ENCODE results near the gene ZFP62.

- TF ChIP-seq EZH2 (IDR thresholded peaks at IDR 0.05) (no peak), POLR2AphosphoS5 (IDR thresholded peaks at IDR 0.05; ENCODE audit: borderline replicate concordance, low read depth, low read length) (no peak)
Measured at GRCh38 chr5:180889381-180889780, 28.3 kb upstream of the ZFP62 start.

All from SK-N-MC (cell line).